A549 (cell line): ENCODE data around the gene LOX.

Experiments used
- EP300 ChIP-seq, 2 experiments: fragments of >200 bp; sonication (Bioruptor Twin); formaldehyde crosslinking; IDR thresholded peaks; 2 replicates in 1 of 2; 3 replicates in 1 of 2; pipeline ENCODE4 v1.6.1; 2016 to 2017
- HOXA7 ChIP-seq: fragments of 250-450 bp; sonication (Bioruptor Pico); IDR thresholded peaks from 2 replicates; pipeline ENCODE4 v1.5.0; 2020; ENCODE audit warnings: mild to moderate bottlenecking, moderate library complexity
- KDM5A ChIP-seq: fragments of 200-600 bp; sonication (generic); IDR thresholded peaks from 2 replicates; pipeline ENCODE4 v1.6.1; 2016; ENCODE audit warnings: antibody characterized with exemption, mild to moderate bottlenecking
- MYC ChIP-seq: IDR thresholded peaks from 2 replicates; pipeline ENCODE4 v1.6.1; 2012; ENCODE audit warnings: mild to moderate bottlenecking, inconsistent platforms, low read length, improper control_type of control experiment, borderline replicate concordance
- NFE2L2 ChIP-seq: fragments of 150-350 bp; conservative IDR thresholded peaks from 2 replicates; pipeline ENCODE4 v1.6.1; 2014; ENCODE audit warnings: low read length
- POLR2A ChIP-seq: IDR thresholded peaks from 2 replicates; pipeline ENCODE4 v1.6.1; 2012; ENCODE audit warnings: mild to moderate bottlenecking, low read length
- POLR2AphosphoS2 ChIP-seq: conservative IDR thresholded peaks from 2 replicates; pipeline ENCODE4 v1.6.1; 2012; ENCODE audit warnings: low read length, improper control_type of control experiment, inconsistent platforms
- RAD21 ChIP-seq, 2 experiments: fragments of >200 bp in 1 of 2; sonication (Bioruptor Twin) in 1 of 2; formaldehyde crosslinking in 1 of 2; IDR thresholded peaks in 1 of 2; conservative IDR thresholded peaks in 1 of 2; 2 replicates in 1 of 2; 3 replicates in 1 of 2; pipeline ENCODE4 v1.6.1; 2012 to 2018; ENCODE audit warnings: inconsistent platforms in 1 of 2
- RFX5 ChIP-seq: fragments of 450-650 bp; IDR thresholded peaks from 2 replicates; pipeline ENCODE4 v1.7.1; 2014; ENCODE audit warnings: antibody characterized with exemption, mild to moderate bottlenecking, moderate library complexity
- SMC3 ChIP-seq: fragments of >200 bp; sonication (Bioruptor Twin); formaldehyde crosslinking; IDR thresholded peaks from 3 replicates; pipeline ENCODE4 v1.6.1; 2018; ENCODE audit warnings: inconsistent platforms
- TF ChIP-seq, protein P1 (sequence below): fragments of >200 bp; sonication (Bioruptor Twin); formaldehyde crosslinking; IDR thresholded peaks from 3 replicates; pipeline ENCODE4 v1.5.1; 2016
- TF ChIP-seq, protein P2 (sequence below): fragments of 200-600 bp; sonication (generic); IDR thresholded peaks from 2 replicates; pipeline ENCODE4 v1.6.1; 2016; ENCODE audit warnings: antibody characterized with exemption, mild to moderate bottlenecking, moderate library complexity

DNA sequence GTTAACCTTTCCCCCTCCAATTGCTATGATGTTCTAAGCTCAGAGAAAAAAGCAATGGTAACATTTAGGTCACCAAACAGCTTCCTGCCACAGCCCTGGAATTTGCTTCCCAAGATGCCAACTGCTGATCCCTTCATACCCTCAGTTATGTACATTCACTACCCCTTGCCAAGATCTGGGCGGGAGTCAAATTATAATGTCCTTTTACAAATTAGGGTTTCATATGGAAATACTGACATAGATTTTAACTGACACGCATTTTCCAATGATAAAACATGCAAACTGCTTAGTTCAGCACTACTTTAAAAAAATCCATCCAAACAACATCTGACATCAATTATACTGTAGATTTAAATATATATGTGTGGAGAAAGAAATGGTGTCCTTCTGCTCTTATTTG, 5.0 kb downstream of the LOX start:
- TF ChIP-seq POLR2A (no peak), POLR2AphosphoS2 (no peak), NFE2L2 (no peak), SMC3 (no peak), EP300 (IDR thresholded peaks at IDR 0.05) (no peak), HOXA7 (CRISPR knock-in tag) (no peak), RAD21 (conservative IDR thresholded peaks at IDR 0.05 in 1 of 2, IDR thresholded peaks at IDR 0.05 in 1 of 2) (no peak), MYC (no peak), RFX5 (no peak), KDM5A (no peak)
- TF ChIP-seq, protein P1, sequence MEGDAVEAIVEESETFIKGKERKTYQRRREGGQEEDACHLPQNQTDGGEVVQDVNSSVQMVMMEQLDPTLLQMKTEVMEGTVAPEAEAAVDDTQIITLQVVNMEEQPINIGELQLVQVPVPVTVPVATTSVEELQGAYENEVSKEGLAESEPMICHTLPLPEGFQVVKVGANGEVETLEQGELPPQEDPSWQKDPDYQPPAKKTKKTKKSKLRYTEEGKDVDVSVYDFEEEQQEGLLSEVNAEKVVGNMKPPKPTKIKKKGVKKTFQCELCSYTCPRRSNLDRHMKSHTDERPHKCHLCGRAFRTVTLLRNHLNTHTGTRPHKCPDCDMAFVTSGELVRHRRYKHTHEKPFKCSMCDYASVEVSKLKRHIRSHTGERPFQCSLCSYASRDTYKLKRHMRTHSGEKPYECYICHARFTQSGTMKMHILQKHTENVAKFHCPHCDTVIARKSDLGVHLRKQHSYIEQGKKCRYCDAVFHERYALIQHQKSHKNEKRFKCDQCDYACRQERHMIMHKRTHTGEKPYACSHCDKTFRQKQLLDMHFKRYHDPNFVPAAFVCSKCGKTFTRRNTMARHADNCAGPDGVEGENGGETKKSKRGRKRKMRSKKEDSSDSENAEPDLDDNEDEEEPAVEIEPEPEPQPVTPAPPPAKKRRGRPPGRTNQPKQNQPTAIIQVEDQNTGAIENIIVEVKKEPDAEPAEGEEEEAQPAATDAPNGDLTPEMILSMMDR: no peak
- TF ChIP-seq, protein P2, sequence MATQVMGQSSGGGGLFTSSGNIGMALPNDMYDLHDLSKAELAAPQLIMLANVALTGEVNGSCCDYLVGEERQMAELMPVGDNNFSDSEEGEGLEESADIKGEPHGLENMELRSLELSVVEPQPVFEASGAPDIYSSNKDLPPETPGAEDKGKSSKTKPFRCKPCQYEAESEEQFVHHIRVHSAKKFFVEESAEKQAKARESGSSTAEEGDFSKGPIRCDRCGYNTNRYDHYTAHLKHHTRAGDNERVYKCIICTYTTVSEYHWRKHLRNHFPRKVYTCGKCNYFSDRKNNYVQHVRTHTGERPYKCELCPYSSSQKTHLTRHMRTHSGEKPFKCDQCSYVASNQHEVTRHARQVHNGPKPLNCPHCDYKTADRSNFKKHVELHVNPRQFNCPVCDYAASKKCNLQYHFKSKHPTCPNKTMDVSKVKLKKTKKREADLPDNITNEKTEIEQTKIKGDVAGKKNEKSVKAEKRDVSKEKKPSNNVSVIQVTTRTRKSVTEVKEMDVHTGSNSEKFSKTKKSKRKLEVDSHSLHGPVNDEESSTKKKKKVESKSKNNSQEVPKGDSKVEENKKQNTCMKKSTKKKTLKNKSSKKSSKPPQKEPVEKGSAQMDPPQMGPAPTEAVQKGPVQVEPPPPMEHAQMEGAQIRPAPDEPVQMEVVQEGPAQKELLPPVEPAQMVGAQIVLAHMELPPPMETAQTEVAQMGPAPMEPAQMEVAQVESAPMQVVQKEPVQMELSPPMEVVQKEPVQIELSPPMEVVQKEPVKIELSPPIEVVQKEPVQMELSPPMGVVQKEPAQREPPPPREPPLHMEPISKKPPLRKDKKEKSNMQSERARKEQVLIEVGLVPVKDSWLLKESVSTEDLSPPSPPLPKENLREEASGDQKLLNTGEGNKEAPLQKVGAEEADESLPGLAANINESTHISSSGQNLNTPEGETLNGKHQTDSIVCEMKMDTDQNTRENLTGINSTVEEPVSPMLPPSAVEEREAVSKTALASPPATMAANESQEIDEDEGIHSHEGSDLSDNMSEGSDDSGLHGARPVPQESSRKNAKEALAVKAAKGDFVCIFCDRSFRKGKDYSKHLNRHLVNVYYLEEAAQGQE: no peak
